Natural killer cell (primary cell): ENCODE data around the gene GNAI1. TPM values are rescaled to one million over a fixed set of nuclear protein-coding genes. Genes with fewer than 3 reads are reported as not detected.

Source experiments
- ATAC-seq, 3 donors: fragments of 150-1000 bp in 2 of 3; fragments of 200-7000 bp in 1 of 3; cut with Tn5 transposase; 1 replicate in 1 of 3; 2 replicates in 2 of 3; pipeline ENCODE4 v1.10.0; 2021; ENCODE audit warnings: mild to moderate bottlenecking in 2 of 3, moderate library complexity in 2 of 3
- DNase-seq, 2 donors: peaks; one replicate each; pipeline versions ENCODE4 v3.0.0 to v3.0.0-alpha.2; 2013 to 2021; ENCODE audit warnings: mixed read lengths in 1 of 2
- H3K27ac ChIP-seq: one replicate; pipeline ENCODE4 v1.5.1; 2013; ENCODE audit warnings: mild to moderate bottlenecking, low read length
- H3K27me3 ChIP-seq: one replicate; pipeline ENCODE4 v1.6.1; 2013; ENCODE audit warnings: low read length; ENCODE audit not compliant: control insufficient read depth, insufficient read depth
- H3K36me3 ChIP-seq: one replicate; pipeline ENCODE4 v1.6.1; 2013; ENCODE audit warnings: low read length; ENCODE audit not compliant: control insufficient read depth, insufficient read depth
- H3K4me1 ChIP-seq: one replicate; pipeline ENCODE4 v1.6.1; 2013; ENCODE audit warnings: low read length; ENCODE audit not compliant: control insufficient read depth, insufficient read depth
- H3K4me3 ChIP-seq: one replicate; pipeline ENCODE4 v1.5.1; 2013; ENCODE audit warnings: low read length
- H3K9me3 ChIP-seq: one replicate; pipeline ENCODE4 v1.6.1; 2013; ENCODE audit warnings: low read length; ENCODE audit not compliant: control insufficient read depth, insufficient read depth
- H3K27ac Mint-ChIP-seq, 2 donors: one replicate each; pipeline ENCODE4 v1.8.0; 2022; ENCODE audit warnings: mild to moderate bottlenecking in 2 of 2, mixed read lengths in 2 of 2, moderate library complexity in 1 of 2
- H3K27me3 Mint-ChIP-seq, 2 donors: one replicate each; pipeline ENCODE4 v1.8.0; 2022; ENCODE audit warnings: low read depth in 2 of 2, mixed read lengths in 2 of 2
- H3K36me3 Mint-ChIP-seq: one replicate; pipeline ENCODE4 v1.8.0; 2022; ENCODE audit warnings: mixed read lengths
- H3K4me1 Mint-ChIP-seq, 2 donors: one replicate each; pipeline ENCODE4 v1.8.0; 2022; ENCODE audit warnings: mixed read lengths in 2 of 2
- H3K4me3 Mint-ChIP-seq: one replicate; pipeline ENCODE4 v1.8.0; 2022; ENCODE audit warnings: mild to moderate bottlenecking, moderate library complexity, mixed read lengths
- H3K9me3 Mint-ChIP-seq, 2 donors: one replicate each; pipeline ENCODE4 v1.8.0; 2022; ENCODE audit warnings: mixed read lengths in 2 of 2
- WGBS: methylation state at CpG from one replicate; pipeline ENCODE4 v1.1.7; 2013; ENCODE audit warnings: missing lambda C conversion rate; ENCODE audit not compliant: insufficient coverage; 5-methylcytosine and 5-hydroxymethylcytosine counted together
- intact Hi-C: fragments of 100-400 bp; cut with micrococcal nuclease; formaldehyde crosslinking; loops from one replicate; pipeline ENCODE4 v1.14.2; 2022
- total RNA-seq, 4 donors: library from RNA; stranded (reverse); fragments of 120-200 nt in 1 of 4; gene quantifications; one replicate each; pipeline versions ENCODE4 v1.2.3 to v1.2.4, GENCODE V29; 2013 to 2022
- TF ChIP-seq, protein P1 (sequence below): fragments of 200-600 bp; IDR thresholded peaks from one replicate; pipeline ENCODE4 v1.8.0; 2022; ENCODE audit warnings: antibody characterized with exemption

Gene GNAI1
- total RNA-seq, 3 donors from 2014 or later (not counting 1 experiment from before 2014, with no cell fraction given) = 0.59 to 1.1 (median 0.68) TPM

DNA sequence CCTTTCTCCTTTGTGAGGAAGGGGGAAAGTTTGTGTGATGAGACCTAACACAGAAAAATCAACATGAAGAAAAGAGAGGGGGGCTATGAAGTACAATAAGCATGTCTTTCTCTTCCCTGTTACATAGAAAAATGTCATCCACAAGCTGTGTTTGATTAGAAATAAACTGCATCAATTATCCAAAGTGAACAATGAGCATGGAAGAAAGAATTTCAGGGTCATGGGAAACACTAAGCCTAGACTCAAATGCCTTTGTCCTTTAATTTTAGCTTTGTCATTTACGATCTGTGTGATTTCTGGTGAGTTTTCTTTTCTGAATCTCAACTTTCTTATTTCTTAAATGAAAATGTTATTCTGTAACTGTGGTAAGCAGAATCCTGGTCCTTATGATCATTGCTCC lies 121.0 kb downstream of the GNAI1 start:
- no peaks in the 10 kb centered on the region for H3K4me1 Mint-ChIP-seq
- no peak overlapping the region for H3K4me3 Mint-ChIP-seq
- no CpG with 5 or more reads among the region's 1 CpG for WGBS

DNA sequence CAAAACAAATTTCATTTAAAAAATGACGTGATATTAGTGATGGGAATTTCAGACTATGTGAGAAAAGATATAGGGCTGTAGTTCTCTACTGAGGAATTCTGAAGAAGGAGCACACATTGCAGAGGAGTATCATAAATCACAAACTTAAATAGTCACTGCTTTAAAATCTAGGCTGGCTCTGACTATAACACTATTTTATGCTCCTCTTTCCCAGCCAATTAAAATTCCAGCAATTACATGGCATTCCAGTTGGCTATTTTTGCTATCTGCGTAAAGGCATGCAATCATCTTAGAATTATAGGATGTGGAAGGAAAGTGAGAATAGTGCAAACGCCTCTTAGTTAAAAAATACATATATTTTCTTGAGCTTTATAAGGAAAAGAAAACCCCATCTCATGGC lies 123.1 kb downstream of the GNAI1 start:
- Histone ChIP-seq H3K27me3 (no peaks in the 10 kb centered on the region), H3K9me3 (no peaks in the 10 kb centered on the region), H3K27ac (no peak overlapping the region), H3K4me1 (no peaks in the 10 kb centered on the region), H3K36me3 (no peaks in the 10 kb centered on the region), H3K4me3 (no peak overlapping the region)
- H3K36me3 Mint-ChIP-seq = no peaks in the 10 kb centered on the region
- intact Hi-C loops = no loop called here
- no peak overlapping the region for H3K27ac Mint-ChIP-seq
- H3K4me1 Mint-ChIP-seq = no peaks in the 10 kb centered on the region
- no peak overlapping the region for H3K4me3 Mint-ChIP-seq
- WGBS = no CpG with 5 or more reads among the region's 3 CpGs
- no peak for DNase-seq
- peaks cover 2 to 16% of the 10 kb centered on the region in 2 donors for H3K9me3 Mint-ChIP-seq
- H3K27me3 Mint-ChIP-seq = no peaks in the 10 kb centered on the region
- TF ChIP-seq, protein P1, sequence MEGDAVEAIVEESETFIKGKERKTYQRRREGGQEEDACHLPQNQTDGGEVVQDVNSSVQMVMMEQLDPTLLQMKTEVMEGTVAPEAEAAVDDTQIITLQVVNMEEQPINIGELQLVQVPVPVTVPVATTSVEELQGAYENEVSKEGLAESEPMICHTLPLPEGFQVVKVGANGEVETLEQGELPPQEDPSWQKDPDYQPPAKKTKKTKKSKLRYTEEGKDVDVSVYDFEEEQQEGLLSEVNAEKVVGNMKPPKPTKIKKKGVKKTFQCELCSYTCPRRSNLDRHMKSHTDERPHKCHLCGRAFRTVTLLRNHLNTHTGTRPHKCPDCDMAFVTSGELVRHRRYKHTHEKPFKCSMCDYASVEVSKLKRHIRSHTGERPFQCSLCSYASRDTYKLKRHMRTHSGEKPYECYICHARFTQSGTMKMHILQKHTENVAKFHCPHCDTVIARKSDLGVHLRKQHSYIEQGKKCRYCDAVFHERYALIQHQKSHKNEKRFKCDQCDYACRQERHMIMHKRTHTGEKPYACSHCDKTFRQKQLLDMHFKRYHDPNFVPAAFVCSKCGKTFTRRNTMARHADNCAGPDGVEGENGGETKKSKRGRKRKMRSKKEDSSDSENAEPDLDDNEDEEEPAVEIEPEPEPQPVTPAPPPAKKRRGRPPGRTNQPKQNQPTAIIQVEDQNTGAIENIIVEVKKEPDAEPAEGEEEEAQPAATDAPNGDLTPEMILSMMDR = no peak
- ATAC-seq = no peak

More for the DNA sequence above, 121.0 kb downstream of the GNAI1 start:
- Histone ChIP-seq H3K4me1 (no peaks in the 10 kb centered on the region), H3K36me3 (no peaks in the 10 kb centered on the region), H3K27ac (no peak overlapping the region), H3K27me3 (no peaks in the 10 kb centered on the region), H3K9me3 (no peaks in the 10 kb centered on the region), H3K4me3 (no peak overlapping the region)
- DNase-seq (no peak), ATAC-seq (no peak)
- TF ChIP-seq, protein P1 = no peak
- intact Hi-C loops = no loop called here
- H3K27me3 Mint-ChIP-seq = peaks cover 0 to under 1% of the 10 kb centered on the region in 2 donors
- no peak overlapping the region for H3K27ac Mint-ChIP-seq
- H3K36me3 Mint-ChIP-seq = no peaks in the 10 kb centered on the region
- peaks cover 3 to 14% of the 10 kb centered on the region in 2 donors for H3K9me3 Mint-ChIP-seq

DNA sequence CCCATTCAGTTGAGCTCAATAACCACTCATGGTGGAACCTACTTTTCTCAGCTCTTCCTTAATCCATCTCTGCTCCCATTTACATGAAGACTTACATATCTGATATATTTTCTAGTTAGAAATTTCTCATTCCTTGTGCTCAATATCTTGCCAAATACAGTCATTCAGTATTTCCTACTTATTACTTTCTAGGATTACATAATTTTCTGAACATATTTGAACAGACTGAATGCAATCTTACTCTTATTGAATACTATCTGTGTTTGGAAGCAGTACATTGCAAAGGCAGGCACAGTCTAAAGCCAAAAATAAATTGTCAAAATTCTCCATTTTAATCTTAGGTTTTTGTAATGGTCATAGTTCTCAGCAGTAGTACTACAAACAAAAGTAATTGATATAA lies 126.0 kb downstream of the GNAI1 start:
- no peaks in the 10 kb centered on the region for H3K9me3 ChIP-seq
- ATAC-seq = no peak
- Mint-ChIP-seq H3K4me3 (no peak overlapping the region), H3K9me3 (peaks cover 4 to 12% of the 10 kb centered on the region in 2 donors), H3K4me1 (no peaks in the 10 kb centered on the region), H3K27ac (no peak overlapping the region), H3K36me3 (no peaks in the 10 kb centered on the region), H3K27me3 (no peaks in the 10 kb centered on the region)
- TF ChIP-seq, protein P1 = no peak
- DNase-seq = no peak
- H3K4me3 ChIP-seq = no peak overlapping the region
- intact Hi-C loops = no loop called here
- H3K4me1 ChIP-seq = no peaks in the 10 kb centered on the region
- H3K27me3 ChIP-seq = no peaks in the 10 kb centered on the region
- no peak overlapping the region for H3K27ac ChIP-seq
- no peaks in the 10 kb centered on the region for H3K36me3 ChIP-seq

DNA sequence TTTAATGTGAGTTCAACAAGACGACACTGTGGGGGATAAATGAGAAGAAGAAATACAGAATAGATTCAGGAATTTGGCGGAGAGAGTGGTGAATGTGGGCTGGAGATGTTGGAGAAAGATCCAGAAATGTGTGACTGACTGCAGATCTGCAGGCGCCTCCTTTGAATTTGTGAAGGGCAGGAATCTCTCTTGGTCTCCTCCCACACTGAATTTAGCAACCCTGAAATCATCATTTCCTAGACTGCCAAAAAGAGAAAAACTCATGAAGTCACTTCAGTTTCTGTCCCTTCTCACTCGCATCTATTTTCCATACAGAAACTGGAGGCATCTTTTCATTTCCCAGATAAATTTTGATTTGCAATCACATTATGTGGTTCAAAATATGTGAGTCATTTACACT lies 128.7 kb downstream of the GNAI1 start:
- H3K27me3 Mint-ChIP-seq = no peaks in the 10 kb centered on the region
- intact Hi-C loops = no loop called here
- TF ChIP-seq, protein P1 = no peak
- no peaks in the 10 kb centered on the region for H3K4me1 Mint-ChIP-seq
- H3K36me3 ChIP-seq = no peaks in the 10 kb centered on the region
- no peak overlapping the region for H3K4me3 Mint-ChIP-seq
- no peaks in the 10 kb centered on the region for H3K4me1 ChIP-seq
- peaks cover 4 to 7% of the 10 kb centered on the region in 2 donors for H3K9me3 Mint-ChIP-seq
- H3K4me3 ChIP-seq = no peak overlapping the region
- 89% methylated on average over 3 of the region's 4 CpGs for WGBS
- no peaks in the 10 kb centered on the region for H3K27me3 ChIP-seq
- H3K27ac Mint-ChIP-seq = no peak overlapping the region
- no peaks in the 10 kb centered on the region for H3K9me3 ChIP-seq
- H3K27ac ChIP-seq = no peak overlapping the region
- H3K36me3 Mint-ChIP-seq = no peaks in the 10 kb centered on the region
- no peak for ATAC-seq
- DNase-seq = no peak
